GM23338 (cell line): ENCODE results near the gene SKP1. TPM values are rescaled to one million over a fixed set of nuclear protein-coding genes. Genes with fewer than 3 reads are reported as not detected.

ENCODE experiments used
- ATAC-seq: fragments of 200-7000 bp; cut with Tn5 transposase; 3 replicates; pipeline ENCODE4 v1.9.1; 2020
- DNase-seq: peaks from one replicate; pipeline ENCODE4 v3.0.0-alpha.2; 2015; ENCODE audit warnings: low spot score
- H2AFZ ChIP-seq: fragments of 200-600 bp; sonication (generic); 2 replicates; pipeline ENCODE4 v1.8.0; 2016; ENCODE audit warnings: antibody characterized with exemption, mild to moderate bottlenecking, moderate library complexity
- H3F3A ChIP-seq: fragments of 200-600 bp; sonication (generic); replicated peaks from 2 replicates; pipeline ENCODE4 v1.8.0; 2017; ENCODE audit warnings: antibody characterized with exemption, mixed run types, low read depth
- H3K27ac ChIP-seq: fragments of 200-600 bp; sonication (generic); 2 replicates; pipeline ENCODE4 v1.6.1; 2016; ENCODE audit warnings: low read depth
- H3K27me3 ChIP-seq: fragments of 200-600 bp; sonication (generic); 2 replicates; pipeline ENCODE4 v1.8.0; 2016; ENCODE audit warnings: mild to moderate bottlenecking, mixed run types, moderate library complexity; ENCODE audit not compliant: insufficient read depth
- H3K36me3 ChIP-seq: fragments of 200-600 bp; sonication (generic); 2 replicates; pipeline ENCODE4 v1.8.0; 2016; ENCODE audit warnings: mild to moderate bottlenecking; ENCODE audit not compliant: insufficient read depth
- H3K4me1 ChIP-seq: fragments of 200-600 bp; sonication (generic); 2 replicates; pipeline ENCODE4 v1.8.0; 2016; ENCODE audit warnings: mild to moderate bottlenecking, moderate library complexity; ENCODE audit not compliant: insufficient read depth
- H3K4me2 ChIP-seq: fragments of 200-600 bp; sonication (generic); 2 replicates; pipeline ENCODE4 v1.7.1; 2017; ENCODE audit warnings: mixed run types
- H3K4me3 ChIP-seq: fragments of 200-600 bp; sonication (generic); 2 replicates; pipeline ENCODE4 v1.6.1; 2016; ENCODE audit warnings: mixed run types
- H3K79me2 ChIP-seq: fragments of 200-600 bp; sonication (generic); replicated peaks from 2 replicates; pipeline ENCODE4 v1.8.0; 2017; ENCODE audit warnings: mild to moderate bottlenecking; ENCODE audit not compliant: insufficient read depth
- H3K9me2 ChIP-seq: fragments of 200-600 bp; sonication (generic); 2 replicates; pipeline ENCODE4 v1.8.0; 2017; ENCODE audit not compliant: insufficient read depth
- H4K20me1 ChIP-seq: fragments of 200-600 bp; sonication (generic); replicated peaks from 2 replicates; pipeline ENCODE4 v1.8.0; 2017; ENCODE audit warnings: mild to moderate bottlenecking; ENCODE audit not compliant: insufficient read depth
- H3K27ac Mint-ChIP-seq: 2 replicates; pipeline ENCODE4 v1.8.0; 2020; ENCODE audit warnings: inconsistent platforms, mild to moderate bottlenecking, moderate library complexity, mixed read lengths
- H3K27me3 Mint-ChIP-seq: 3 replicates; pipeline ENCODE4 v1.8.0; 2022; ENCODE audit warnings: low read depth, mild to moderate bottlenecking, moderate library complexity, mixed read lengths, inconsistent platforms; ENCODE audit not compliant: insufficient read depth, poor library complexity
- H3K36me3 Mint-ChIP-seq: 3 replicates; pipeline ENCODE4 v1.8.0; 2021; ENCODE audit warnings: low read depth, mild to moderate bottlenecking, inconsistent platforms, moderate library complexity, mixed read lengths
- H3K4me1 Mint-ChIP-seq: 3 replicates; pipeline ENCODE4 v1.8.0; 2020; ENCODE audit warnings: mild to moderate bottlenecking, inconsistent platforms, mixed read lengths
- H3K4me3 Mint-ChIP-seq: 3 replicates; pipeline ENCODE4 v1.8.0; 2021; ENCODE audit warnings: moderate library complexity, mild to moderate bottlenecking, inconsistent platforms, mixed read lengths
- H3K9me3 Mint-ChIP-seq: 3 replicates; pipeline ENCODE4 v1.8.0; 2020; ENCODE audit warnings: moderate library complexity, mild to moderate bottlenecking, inconsistent platforms, mixed read lengths
- CREB1 ChIP-seq: fragments of 250-450 bp; sonication (Bioruptor Pico); IDR thresholded peaks from 2 replicates; pipeline ENCODE4 v1.5.0; 2020; ENCODE audit warnings: low read depth, mild to moderate bottlenecking, moderate library complexity
- CTCF ChIP-seq, 2 experiments: fragments of 200-600 bp in 1 of 2; sonication (generic) in 1 of 2; conservative IDR thresholded peaks; 2 replicates each; pipeline versions ENCODE4 v1.5.1 to v1.6.1; 2016 to 2017; ENCODE audit warnings: antibody characterized with exemption in 2 of 2, low read depth in 2 of 2, mild to moderate bottlenecking in 2 of 2, moderate library complexity in 1 of 2
- ETS1 ChIP-seq: IDR thresholded peaks from 2 replicates; pipeline ENCODE4 v1.6.1; 2016; ENCODE audit warnings: antibody characterized with exemption
- EZH2 ChIP-seq: fragments of 200-600 bp; sonication (generic); IDR thresholded peaks from one replicate; pipeline ENCODE4 v1.8.0; 2017; ENCODE audit warnings: antibody characterized with exemption, mild to moderate bottlenecking, low read depth; ENCODE audit not compliant: unreplicated experiment
- EZH2phosphoT487 ChIP-seq: fragments of 200-600 bp; sonication (generic); IDR thresholded peaks from one replicate; pipeline ENCODE4 v1.8.1; 2018; ENCODE audit warnings: antibody characterized with exemption; ENCODE audit not compliant: unreplicated experiment
- JUNB ChIP-seq: IDR thresholded peaks from one replicate; pipeline ENCODE4 v1.6.1; 2016; ENCODE audit warnings: antibody characterized with exemption; ENCODE audit not compliant: unreplicated experiment
- NANOG ChIP-seq: IDR thresholded peaks from 2 replicates; pipeline ENCODE4 v1.6.1; 2016; ENCODE audit warnings: antibody characterized with exemption, borderline replicate concordance
- POLR2AphosphoS5 ChIP-seq: IDR thresholded peaks from 2 replicates; pipeline ENCODE4 v1.6.1; 2016; ENCODE audit warnings: antibody characterized with exemption, low read depth
- REST ChIP-seq: IDR thresholded peaks from one replicate; pipeline ENCODE4 v1.6.1; 2018; ENCODE audit warnings: antibody characterized with exemption; ENCODE audit not compliant: unreplicated experiment
- STAT1 ChIP-seq: IDR thresholded peaks from one replicate; pipeline ENCODE4 v1.6.1; 2016; ENCODE audit warnings: antibody characterized with exemption; ENCODE audit not compliant: unreplicated experiment
- ZNF114 ChIP-seq: fragments of 250-450 bp; sonication (Bioruptor Pico); IDR thresholded peaks from 2 replicates; pipeline ENCODE4 v1.5.0; 2020; ENCODE audit warnings: mild to moderate bottlenecking, moderate library complexity
- ZNF331 ChIP-seq: fragments of 250-450 bp; sonication (Bioruptor Pico); IDR thresholded peaks from 2 replicates; pipeline ENCODE4 v1.5.0; 2020; ENCODE audit warnings: low read depth, mild to moderate bottlenecking, moderate library complexity
- ZNF462 ChIP-seq: fragments of 250-450 bp; sonication (Bioruptor Pico); IDR thresholded peaks from 2 replicates; pipeline ENCODE4 v1.5.0; 2020; ENCODE audit warnings: mild to moderate bottlenecking, moderate library complexity
- polyA plus RNA-seq: library from polyadenylated mRNA; unstranded; fragments of >200 nt; fragmentation: Nextera tagmentation; extraction: Ambion mirVana; gene quantifications from 2 replicates; pipeline ENCODE4 v1.2.1, GENCODE V29; 2016
- total RNA-seq: library from RNA; depleted of rRNA; stranded (reverse); fragments of >200 nt; shearing (Covaris generic); gene quantifications from 2 replicates; pipeline ENCODE4 v1.2.3, GENCODE V29; 2014

The SKP1 gene
- total and polyA plus RNA-seq, 2 experiments from 2014 or later, result 244 to 440 TPM

GRCh38 chr5:134133188-134133994, 43.4 kb downstream of the SKP1 start:
- H3K27ac Mint-ChIP-seq, result no peak overlapping the region
- no peak for TF ChIP-seq NANOG
- TF ChIP-seq JUNB, result no peak
- TF ChIP-seq EZH2phosphoT487, result no peak
- no peak for TF ChIP-seq ZNF331
- no peak for TF ChIP-seq ZNF114 (CRISPR knock-in tag)
- no peak for TF ChIP-seq REST
- no peak for TF ChIP-seq CTCF (conservative IDR thresholded peaks at IDR 0.05; ENCODE audit: low read depth in 2 of 2)
- no peak for TF ChIP-seq ETS1
- TF ChIP-seq CREB1, result no peak
- no peak for TF ChIP-seq EZH2
- TF ChIP-seq STAT1, result no peak
- no peak for TF ChIP-seq ZNF462 (CRISPR knock-in tag)
- TF ChIP-seq POLR2AphosphoS5, result no peak
- Histone ChIP-seq H4K20me1 (peaks cover 18% of the 10 kb centered on the region), H3K27me3 (no peaks in the 10 kb centered on the region), H3K79me2 (no peaks in the 10 kb centered on the region; the same call in 1 of the 2 replicates), H3K27ac (no peak overlapping the region), H3K9me2 (no peaks in the 10 kb centered on the region), H3K36me3 (no peaks in the 10 kb centered on the region), H3K4me3 (no peak overlapping the region), H3F3A (0 out of 2 replicates have a peak, but pooled peaks cover 3% of the 10 kb centered on the region), H2AFZ (no peak overlapping the region), H3K4me1 (peaks cover 16% of the 10 kb centered on the region; the same call in 1 of the 2 replicates), H3K4me2 (no peak overlapping the region)
- peaks cover 22% of the 10 kb centered on the region for H3K4me1 Mint-ChIP-seq
- H3K36me3 Mint-ChIP-seq, result peaks cover 6% of the 10 kb centered on the region; the same call in 1 of the 3 replicates
- ATAC-seq (no peak), DNase-seq (no peak)
- peaks cover 5% of the 10 kb centered on the region for H3K27me3 Mint-ChIP-seq
- H3K9me3 Mint-ChIP-seq, result no peaks in the 10 kb centered on the region
- no peak overlapping the region for H3K4me3 Mint-ChIP-seq
